A204.1 (cell line): ENCODE results near the gene GCSAM.

Experiments
- FAIRE-seq: peaks from 2 replicates; lab custom pipeline; 2012; peaks lifted over from hg19 to GRCh38; lab: Jason Lieb, UNC

The GCSAM gene

DNA sequence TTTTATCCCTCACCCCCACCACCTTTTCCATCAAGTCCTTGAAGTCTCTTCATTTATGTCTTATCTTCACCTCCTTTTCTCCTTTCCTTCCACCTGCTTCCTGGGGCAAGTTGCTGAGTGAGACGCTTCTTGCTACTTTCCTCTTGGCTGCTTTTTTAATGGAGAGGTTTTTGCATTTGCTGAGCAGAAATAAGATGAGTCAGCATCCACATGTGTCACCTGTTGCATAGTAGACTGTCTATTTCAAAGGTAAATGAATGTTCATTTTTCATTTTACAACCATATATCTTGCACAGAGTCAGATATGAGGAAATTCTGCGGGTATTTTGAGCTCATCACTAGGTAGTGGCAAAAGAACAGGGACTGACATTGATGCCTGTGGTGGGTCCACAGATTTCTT, 28.3 kb downstream of the GCSAM start:
- FAIRE-seq = no peak

- no peak for FAIRE-seq
These were observed 31.1 kb downstream of the GCSAM start for GRCh38 chr3:112101916-112102315.

- no peak for FAIRE-seq
These were observed 35.7 kb downstream of the GCSAM start for GRCh38 chr3:112097378-112097777.

- FAIRE-seq = no peak
These were observed 36.9 kb downstream of the GCSAM start for GRCh38 chr3:112096176-112096575.

GRCh38 chr3:112095731-112096130, 37.3 kb downstream of the GCSAM start:
- FAIRE-seq = no peak

- FAIRE-seq = no peak
These were observed 39.9 kb downstream of the GCSAM start for GRCh38 chr3:112093180-112093522.

DNA sequence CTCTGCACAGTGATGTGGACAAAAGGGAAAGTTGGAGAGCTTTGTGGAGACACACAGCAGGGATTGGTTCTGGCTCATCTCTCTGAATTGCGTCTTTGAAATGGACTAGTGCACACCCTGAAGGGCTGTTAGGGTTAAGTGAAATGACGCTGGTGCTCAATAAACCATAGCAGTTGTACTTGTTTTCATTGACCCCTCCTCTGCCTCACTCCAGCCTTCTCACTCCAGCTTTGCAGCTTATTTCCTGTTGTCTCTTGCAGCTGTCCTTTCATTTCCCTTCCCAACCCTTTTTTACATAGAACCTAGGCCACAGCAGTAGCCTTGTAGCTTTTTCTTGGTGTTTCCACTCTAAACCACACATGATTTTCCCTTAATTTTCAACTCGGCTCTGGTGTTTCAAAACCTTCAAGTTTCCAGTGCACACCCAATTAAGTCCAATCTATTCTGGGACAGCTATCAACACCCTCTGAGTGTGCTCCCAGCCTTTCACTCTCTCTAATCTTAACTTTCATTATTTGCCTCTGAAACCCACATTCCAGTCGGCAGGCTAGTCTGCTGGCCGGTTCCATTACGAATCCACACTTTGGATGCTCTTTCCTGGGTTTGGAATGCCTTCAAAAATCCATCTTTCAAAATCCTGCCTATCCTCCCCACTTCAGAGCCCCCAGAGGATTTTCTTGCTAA, 40.4 kb downstream of the GCSAM start:
- no peak for FAIRE-seq

DNA sequence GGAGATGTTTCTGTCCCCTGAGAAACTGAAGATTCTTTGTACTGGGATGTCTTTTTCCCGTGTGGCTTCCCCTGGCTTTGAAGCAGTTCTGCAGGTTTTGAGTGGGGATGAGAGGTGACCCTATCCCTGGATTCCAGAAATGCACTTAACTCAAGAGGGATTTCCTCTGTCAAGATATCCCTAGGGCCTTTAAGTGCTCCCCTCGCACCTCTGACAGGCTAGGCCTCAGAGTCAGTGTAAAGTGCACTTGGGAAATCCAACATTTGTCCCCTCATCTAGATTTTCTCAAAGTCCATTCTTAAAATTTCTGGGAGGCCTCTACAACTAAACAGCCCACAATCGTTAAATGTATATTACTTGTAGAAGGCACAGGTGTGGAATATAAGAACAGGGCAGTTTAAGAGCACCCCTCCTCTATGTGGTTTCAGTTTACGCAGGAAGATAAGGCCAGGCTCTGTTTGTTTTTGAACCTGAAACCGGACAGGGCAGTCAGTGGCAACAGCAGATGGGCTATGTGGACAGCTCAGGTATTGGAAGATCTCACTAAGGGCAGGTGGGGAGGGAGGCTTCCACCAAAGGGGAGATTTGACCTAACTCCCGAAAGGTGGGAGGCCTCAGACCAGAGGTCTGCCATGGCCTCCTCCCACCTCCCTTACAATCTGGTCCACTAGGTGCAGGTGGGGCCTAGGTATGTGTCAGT, 42.0 kb downstream of the GCSAM start:
- no peak for FAIRE-seq

DNA sequence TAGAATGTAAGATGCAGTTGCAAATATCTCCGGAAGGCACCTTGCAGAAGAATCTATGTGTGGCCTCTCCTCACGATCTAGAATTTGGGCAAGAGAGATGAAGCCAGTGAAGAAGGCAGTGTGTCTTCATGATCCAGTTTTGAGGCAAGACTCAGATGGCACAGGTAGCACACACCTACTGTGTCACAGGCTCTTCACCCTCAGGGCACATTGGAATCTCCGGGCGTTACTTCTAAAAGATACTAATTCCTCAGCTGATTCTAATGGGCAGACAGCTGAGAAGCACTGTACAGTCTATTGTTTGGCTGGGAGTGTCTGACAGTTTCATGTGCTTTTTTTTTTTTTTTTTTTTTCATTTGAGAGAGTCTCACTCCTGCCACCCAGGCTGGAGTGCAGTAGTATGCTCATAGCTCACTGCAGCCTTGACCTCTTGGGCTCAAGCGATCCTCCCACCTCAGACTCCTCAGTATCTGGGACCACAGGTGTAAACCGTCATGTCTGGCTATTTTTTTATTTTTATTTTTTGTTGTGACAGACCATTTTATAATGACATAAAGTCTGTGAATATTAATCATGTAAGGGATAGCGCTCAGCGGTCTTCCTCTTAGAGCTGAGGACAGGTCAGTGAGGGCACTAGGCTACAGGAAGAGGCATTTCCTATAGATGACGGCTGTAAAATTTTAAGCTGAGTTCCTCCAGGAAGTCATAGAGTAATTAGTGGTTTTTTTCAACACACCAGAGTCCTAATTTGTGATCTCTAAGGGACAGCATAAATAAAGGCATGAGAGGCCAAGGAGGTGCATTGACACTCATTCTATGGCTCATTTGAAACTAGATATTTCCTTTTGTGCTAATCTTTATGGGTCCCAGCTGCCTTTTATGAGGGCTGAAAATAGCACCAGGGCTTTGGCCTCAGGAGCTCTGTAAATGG, 42.8 kb downstream of the GCSAM start:
- no peak for FAIRE-seq

DNA sequence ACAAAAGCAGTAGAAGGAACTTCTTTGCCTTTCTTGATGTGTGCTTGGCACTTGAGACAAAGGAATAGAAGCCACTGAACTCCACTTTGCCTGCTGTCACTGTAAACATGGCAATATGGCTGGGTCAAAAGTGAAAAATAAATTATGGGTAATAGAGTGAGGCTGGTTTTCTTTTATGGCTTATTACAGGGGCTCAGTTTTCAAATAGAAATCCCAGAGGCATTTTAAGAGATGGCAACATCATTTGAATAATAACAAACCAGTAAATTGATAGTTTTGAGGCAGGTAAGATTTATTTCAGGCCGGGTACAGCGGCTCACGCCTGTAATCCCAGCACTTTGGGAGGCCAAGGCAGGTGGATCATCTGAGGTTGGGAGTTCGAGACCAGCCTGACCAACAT, 44.1 kb downstream of the GCSAM start:
- FAIRE-seq = no peak

GRCh38 chr3:112087746-112088145, 45.3 kb downstream of the GCSAM start:
- no peak for FAIRE-seq

GRCh38 chr3:112086875-112087524, 46.0 kb downstream of the GCSAM start:
- FAIRE-seq = no peak

GRCh38 chr3:112086076-112086854, 46.8 kb downstream of the GCSAM start, which contains the start of gene C3orf52:
TSS of gene C3orf52 (plus strand) at chr3:112086389. CDS start at chr3:112086408, 19 bp downstream.
- no peak for FAIRE-seq

GRCh38 chr3:112085735-112086075, 47.3 kb downstream of the GCSAM start:
- FAIRE-seq = no peak

DNA sequence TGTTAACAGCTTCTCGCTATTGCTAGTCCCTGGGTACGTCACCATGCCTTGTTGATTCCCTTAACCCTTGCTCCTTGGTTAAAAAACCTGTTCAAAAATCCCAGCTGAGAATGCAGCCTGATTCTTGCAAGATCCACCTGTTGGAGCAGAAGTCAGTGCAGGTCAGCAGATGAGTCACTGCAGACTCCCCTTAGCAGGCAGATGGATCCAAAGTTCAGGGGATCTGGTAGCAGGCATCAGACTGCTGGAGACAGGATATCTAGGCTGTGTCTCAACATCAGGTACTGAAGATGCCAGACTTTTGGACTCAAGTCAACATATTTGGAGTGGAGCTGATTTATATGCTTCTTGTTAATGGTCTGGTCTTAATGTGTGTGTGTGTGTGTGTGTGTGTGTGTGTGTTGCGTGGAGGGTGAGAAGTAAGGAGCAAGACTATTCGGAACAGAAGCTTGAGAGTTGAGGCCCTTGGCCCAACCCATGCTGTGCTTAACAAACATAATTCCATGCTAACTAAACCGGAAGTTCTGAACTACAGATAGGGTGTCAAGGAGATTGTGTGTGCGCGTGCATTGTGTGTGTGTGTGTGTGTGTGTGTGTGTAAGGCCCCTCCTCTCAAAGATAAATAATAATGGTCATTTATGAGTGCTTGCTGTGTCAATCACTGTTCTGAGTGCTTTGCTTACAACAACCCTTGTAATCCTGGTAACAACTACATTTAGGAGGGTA, 47.9 kb downstream of the GCSAM start:
- FAIRE-seq = no peak

GRCh38 chr3:112083239-112083638, 49.8 kb downstream of the GCSAM start:
- no peak for FAIRE-seq

DNA sequence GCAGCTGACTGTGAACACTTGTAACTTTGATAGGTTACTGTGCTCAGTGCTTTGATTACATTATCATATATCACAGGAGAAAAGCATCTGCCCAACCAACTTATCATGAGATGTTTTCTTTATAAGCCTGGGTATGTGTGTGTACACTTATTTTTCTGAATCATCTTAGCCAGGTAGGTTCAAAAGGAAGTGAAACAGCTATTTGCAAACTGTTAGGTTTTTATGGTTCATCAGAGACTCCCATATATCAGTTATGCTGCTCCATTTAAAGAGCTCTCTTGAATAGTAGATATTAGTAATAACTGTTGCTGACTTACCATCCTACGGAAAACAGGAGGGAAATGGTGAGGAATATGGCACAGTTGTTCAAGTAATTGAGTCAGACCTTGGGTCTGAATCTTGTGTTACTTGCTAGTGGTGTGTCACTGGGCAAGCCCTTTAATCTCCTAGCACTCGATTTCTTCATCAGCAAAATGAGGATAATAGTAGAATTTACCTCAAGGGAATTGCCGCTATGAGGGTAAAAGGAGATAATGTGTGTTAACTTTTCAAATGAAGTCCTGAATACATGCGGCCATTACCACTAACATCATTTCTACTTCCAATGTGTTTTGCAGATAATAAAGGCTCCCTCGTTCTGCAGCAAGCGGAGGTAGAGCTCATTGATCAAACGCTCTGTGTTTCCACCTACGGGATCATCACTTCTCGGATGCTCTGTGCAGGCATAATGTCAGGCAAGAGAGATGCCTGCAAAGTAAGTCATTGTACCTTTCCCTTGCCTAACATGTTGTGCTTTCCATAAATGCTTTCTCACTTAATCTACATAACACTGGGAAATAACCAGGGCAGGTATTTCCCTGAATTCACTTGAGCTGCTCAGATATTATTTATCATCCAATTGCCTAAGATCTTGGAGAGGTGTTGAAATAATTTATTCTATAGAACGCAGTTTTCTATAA, 54.6 kb downstream of the GCSAM start:
- FAIRE-seq = no peak

DNA sequence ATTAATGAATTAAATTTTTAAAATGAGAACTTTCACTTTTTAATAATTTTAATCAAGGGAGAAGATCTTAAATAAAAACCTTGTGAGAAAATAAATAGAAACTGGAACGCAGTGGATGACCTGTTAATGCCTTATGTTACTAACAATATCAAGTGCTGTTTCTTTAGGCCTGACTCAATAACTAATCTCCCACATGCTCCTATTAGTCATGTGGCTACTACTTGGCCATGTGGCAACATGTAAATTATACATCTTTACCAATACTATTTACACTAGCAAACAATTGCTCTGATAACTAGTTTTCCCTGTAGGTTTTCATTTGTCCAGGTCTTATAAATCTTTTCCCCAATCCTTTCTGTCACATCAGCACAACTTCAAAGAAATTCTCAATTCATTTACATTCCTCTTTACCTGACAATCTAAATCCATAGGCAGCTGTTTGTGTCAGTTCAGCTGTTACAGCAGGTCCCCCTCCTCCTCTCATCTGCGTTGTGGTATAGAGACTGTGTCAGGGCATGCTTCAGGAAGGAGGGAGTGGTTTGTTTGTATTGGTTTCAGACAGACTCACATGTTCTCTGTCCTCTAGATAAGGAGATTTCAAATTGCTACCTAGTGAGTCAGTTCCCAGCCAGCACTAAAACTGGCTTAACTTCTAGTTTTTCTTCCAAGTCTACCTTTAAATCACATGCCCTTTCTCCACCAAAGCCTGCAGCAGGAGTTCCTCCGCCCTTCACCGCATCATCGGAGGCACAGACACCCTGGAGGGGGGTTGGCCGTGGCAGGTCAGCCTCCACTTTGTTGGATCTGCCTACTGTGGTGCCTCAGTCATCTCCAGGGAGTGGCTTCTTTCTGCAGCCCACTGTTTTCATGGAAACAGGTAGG, 58.2 kb downstream of the GCSAM start:
- no peak for FAIRE-seq

DNA sequence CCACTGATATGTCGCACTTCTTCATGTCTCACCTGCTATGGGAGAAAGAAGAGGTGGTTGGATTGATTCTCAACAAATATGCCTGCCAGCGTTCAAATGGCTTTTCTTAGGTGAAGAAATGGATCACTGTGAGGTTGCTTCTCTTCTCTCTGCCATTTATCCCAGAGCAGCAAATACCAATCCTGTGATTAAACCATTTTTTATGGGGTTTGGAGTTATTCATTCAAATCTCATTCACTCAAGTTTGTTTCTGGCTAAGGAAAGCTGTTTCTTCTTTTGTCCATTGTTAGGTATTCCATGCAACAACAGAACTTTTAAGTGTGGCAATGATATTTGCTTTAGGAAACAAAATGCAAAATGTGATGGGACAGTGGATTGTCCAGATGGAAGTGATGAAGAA, 59.0 kb downstream of the GCSAM start:
- no peak for FAIRE-seq
